ENCODE data around the gene MAPK1IP1L.

Gene MAPK1IP1L

GRCh38 chr14:55098561-55098898 lies 47.1 kb downstream of the MAPK1IP1L start:
- DNase-seq, result no peak

GRCh38 chr14:55099756-55100155 lies 48.3 kb downstream of the MAPK1IP1L start:
- no peak for DNase-seq

DNA sequence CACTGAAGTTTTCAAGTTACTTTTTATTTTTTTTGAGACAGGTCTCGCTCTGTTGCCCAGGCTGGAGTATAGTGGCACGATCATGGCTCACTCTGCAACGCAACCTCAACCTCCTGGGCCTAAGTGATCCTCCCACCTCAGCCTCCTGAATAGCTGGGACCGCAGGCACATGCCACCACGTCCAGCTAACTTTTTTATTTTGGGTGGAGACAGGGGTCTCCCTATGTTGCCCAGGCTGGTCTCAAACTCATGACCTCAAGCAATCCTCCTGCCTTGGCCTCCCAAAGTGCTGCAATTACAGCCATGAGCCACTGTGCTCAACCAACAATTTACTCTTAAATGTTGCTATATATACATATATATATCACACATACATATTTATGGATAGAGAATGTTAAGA lies 50.3 kb downstream of the MAPK1IP1L start:
- DNase-seq, result no peak

DNA sequence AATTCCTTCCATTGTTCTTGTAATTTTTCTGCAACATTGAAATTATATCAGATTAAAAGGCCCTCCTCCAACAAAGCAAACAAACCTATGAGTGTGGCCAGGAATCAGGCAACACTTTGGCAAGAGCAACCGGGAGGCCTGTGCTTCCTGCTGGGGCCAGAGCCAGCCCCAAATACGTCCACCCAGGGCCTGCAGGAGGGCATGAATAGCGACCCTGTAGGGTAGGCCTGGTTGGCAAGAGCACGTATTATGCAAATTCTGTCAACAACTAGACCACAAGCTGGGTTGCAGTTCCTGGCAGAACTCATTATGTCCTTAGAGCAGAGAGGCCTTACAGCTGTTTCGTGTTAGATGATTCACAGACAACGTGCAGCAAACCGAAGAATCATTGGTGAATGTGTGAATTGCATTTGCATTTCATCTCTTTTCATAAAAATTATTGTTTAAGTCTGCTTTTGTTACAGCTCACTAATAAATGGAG lies 50.7 kb downstream of the MAPK1IP1L start:
- DNase-seq, result peak in 1 of 2 donors; percentile 18

DNA sequence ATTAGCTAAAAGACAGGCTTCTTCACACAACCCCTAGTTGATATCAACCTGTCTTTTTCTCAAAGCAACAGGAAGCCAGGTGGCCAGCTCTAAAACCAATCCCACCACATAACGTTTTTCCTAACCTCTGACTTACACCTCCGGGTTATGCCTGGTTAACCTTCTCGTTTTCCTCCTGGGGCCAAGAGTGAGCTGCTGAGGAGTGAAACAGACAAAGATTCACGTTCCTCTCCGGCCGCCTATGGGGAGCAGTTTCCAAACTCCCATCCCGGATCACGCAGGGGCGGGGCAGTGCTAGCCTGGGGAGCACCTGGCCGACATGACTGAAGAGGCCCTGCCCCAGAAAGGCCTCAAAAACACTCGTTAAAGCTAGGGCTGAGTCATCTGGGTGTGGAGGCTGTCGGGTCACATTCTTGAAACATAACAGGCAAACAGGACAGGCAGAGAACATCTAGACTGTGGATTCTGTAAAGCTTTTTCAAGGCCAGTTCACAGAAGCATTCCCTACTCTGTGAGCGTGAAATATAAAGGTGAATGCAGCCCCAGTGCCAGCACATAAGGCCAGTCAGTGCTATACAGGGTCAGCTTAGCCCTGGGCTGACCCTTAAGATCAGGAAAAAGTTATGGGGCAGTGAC lies 51.7 kb downstream of the MAPK1IP1L start:
- peak; percentile 15 to 36 for DNase-seq

DNA sequence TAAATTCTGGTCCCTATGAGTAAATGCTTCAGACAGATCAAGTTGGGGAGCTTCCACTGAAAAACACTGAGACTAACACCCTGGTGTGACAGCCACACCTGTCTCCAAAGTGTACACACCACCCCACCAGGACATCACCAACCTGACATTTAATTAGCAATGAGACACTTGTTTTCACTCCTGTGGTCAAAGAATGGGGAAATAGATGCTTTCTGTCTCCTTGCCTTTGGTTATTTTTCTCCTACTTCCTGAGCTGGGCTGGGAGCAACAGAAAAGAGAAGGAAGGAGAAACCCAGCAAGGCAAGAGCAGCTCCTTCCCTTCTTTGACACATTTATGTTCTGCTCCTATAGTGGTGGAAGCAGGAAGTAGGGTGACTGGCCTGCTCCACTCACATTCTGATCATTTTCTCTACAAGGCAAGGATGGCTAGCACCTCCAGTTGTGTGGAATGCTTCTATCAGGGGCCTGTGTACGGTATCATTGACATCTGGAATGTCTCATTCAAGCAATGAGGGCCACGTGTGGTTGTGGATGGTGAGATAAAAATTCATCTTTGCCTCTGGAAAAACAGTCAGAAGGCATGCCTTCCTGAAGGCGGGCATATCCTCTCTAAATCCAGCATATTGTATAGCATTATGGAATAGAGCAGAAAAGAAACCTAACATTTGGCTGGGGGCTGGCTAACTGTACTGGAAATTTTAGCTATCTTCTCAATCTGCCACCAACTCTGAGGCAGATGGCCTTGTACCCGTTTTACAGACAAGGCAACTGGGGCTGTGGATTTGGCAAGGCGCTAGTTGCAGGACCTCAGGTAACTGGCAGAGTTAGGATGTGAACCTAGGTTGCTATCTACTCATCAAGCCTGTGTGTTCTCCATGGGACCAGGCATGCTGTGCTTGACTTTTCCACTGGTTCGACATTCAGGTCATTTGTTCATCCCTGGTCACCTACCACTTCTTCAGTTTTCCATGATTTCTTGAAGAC lies 52.8 kb downstream of the MAPK1IP1L start:
- DNase-seq, result no peak

GRCh38 chr14:55105991-55106390 lies 54.5 kb downstream of the MAPK1IP1L start:
- no peak for DNase-seq

GRCh38 chr14:55107766-55108554 lies 56.5 kb downstream of the MAPK1IP1L start:
- peak; percentile 25 to 34 for DNase-seq

DNA sequence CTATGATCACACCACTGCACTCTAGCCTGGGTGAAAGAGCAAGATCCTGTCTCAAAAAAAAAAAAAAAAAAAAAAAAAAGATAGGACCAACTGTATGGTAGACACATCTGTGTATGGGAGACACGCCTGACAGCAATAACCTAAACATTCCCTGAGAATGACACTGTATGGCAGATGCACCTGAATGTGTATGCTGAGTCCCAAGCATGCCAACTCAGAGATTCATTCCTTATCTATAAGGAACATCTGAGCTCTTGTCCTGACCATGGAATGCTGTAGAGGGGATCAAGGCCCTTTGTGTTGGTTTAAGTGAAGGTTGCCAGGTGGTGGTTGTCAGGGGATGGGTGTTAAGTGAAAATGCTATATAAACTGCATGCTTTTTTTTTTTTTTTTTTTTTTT lies 58.4 kb downstream of the MAPK1IP1L start:
- DNase-seq, result no peak

GRCh38 chr14:55111122-55111708 lies 59.8 kb downstream of the MAPK1IP1L start:
- DNase-seq, result no peak

GRCh38 chr14:55114720-55115119 lies 63.3 kb downstream of the MAPK1IP1L start:
- DNase-seq, result no peak

DNA sequence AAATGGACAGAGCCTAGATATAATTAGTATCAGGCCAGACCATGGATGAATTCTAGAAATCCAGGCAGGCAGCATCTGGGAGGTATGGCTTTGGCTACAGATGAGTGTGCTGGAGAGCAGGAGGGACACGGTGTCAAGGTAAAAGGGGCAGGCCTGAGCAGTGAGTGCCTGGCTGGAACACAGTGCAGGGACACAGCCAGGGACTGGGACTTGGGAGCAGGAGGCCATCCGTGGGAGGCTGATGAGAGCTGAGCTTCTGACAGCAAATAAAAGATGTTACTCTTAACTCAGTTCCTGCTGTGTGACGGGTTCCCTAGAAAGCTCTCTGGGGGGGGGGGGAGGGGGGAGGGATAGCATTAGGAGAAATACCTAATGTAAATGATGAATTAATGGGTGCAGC lies 64.0 kb downstream of the MAPK1IP1L start:
- no peak for DNase-seq

DNA sequence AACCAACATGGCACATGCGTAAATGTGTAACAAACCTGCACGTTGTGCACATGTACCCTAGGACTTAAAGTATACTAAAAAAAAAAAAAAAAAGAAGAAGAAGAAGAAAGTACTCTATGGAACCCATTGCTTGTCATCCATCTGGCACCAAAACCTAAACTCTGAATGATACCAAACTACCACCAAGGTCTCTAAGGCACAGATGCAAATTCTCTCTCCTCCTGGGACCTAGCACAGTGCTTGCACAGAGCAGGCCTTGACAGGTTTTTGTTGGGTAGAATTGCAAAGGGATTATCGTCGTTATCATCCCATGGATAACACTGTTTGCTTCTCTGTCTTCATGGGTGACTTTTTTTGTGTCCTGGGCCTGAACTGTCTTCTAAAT lies 64.4 kb downstream of the MAPK1IP1L start:
- DNase-seq, result no peak

DNA sequence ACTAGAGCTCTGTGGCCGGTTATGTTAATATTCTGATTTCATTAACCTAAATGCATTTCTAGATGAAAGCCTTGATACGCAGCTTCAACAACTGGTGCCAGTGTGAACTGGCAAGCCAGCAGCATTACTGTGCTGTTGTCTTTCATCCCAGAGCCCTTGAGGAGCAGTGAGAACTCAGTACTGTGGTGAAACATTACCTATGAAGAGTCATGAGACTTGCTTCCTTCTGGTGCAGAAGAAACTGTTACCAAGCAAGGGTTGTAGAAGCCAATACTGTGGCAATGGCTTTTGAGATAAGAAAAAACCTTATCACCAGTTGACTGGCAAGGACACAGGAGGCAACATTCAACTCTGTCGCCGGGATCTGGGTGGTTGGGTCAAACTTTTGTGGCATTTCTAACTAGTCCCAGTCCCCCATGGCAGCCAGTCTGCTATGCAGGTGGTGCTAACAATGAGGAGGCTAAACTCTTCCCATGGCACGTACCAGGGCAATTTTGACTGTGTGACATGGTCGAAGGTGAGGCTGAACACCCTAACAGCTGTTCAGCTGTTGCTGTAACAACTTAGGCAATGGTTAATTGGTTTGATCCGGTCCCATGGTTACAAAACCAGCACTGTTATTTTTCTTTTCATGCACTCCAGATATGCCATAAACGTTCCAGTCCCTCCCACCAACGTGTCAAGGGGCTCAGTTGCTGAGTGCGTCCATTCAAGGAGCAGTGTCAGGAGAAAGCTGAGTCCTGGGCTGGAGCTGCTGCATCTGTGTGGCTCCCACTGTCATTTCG lies 65.0 kb downstream of the MAPK1IP1L start:
- DNase-seq, result no peak

GRCh38 chr14:55117803-55118441 lies 66.5 kb downstream of the MAPK1IP1L start:
- no peak for DNase-seq

GRCh38 chr14:55118761-55119160 lies 67.3 kb downstream of the MAPK1IP1L start:
- no peak for DNase-seq
